GM18951 (cell line): ENCODE measurements around the gene TAS2R30.

Source experiments
- POLR2A ChIP-seq: IDR thresholded peaks from 4 replicates; pipeline ENCODE4 v1.6.1; 2011; ENCODE audit warnings: mild to moderate bottlenecking; ENCODE audit not compliant: insufficient read length, insufficient read depth; ENCODE audit errors: extremely low read depth
- in situ Hi-C: fragments of 300-500 bp; cut with MboI; formaldehyde crosslinking; loops from one replicate; pipeline ENCODE4 v1.12.0; 2022; ENCODE audit warnings: low sequenced_read_pairs, mixed read lengths, inconsistent platforms; ENCODE audit not compliant: unreplicated experiment

The TAS2R30 gene, protein sequence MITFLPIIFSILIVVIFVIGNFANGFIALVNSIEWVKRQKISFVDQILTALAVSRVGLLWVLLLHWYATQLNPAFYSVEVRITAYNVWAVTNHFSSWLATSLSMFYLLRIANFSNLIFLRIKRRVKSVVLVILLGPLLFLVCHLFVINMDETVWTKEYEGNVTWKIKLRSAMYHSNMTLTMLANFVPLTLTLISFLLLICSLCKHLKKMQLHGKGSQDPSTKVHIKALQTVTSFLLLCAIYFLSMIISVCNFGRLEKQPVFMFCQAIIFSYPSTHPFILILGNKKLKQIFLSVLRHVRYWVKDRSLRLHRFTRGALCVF

DNA sequence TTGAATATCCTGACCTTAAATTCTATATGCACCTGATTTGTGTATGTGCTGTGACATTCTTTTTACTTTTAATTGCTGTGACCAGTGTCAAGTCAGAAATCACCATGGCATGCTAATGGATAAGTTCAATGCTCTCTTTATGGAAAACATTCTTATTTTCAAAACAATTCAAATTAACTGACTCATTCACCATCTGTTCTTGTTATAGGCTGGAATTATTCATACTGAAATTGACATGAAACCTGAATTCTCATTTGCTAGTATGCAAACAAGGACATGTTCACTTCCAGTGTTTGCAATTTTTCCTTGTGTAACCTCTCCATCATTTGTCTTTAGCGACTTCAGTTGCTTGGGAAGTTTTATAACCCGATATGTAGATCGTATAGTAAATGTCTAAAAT is at the start of gene TAS2R30:
Gene TAS2R30, minus strand, starts transcription at position 340 of the 400 bp plus-strand sequence. CDS start 400 bp downstream, outside the sequence.
- no peak for TF ChIP-seq POLR2A
- in situ Hi-C loops = no loop called here

DNA sequence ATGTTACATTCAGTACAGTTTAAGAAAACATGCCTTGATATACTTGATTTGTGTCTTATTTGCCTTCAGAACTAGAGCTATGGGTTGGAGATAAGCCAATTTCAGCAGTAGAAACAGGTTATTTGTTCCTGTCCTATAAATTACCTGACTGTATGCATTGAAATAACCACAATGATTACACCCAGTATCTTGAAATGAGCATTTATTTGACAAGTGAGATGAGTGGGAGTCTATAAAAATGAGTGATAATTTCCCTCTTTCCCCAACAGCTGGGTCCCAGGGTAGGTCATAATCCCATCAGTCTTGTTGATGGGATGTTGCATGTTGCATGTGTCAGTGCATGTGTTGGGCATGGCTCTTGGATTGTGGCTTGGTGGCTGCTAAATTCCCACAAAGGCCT is 48.6 kb upstream of the TAS2R30 start:
- TF ChIP-seq POLR2A = no peak
- in situ Hi-C loops = loop anchor here (25.0 kb wide), 1 partner anchor 421 kb away; no protein-coding TSS in a partner anchor

DNA sequence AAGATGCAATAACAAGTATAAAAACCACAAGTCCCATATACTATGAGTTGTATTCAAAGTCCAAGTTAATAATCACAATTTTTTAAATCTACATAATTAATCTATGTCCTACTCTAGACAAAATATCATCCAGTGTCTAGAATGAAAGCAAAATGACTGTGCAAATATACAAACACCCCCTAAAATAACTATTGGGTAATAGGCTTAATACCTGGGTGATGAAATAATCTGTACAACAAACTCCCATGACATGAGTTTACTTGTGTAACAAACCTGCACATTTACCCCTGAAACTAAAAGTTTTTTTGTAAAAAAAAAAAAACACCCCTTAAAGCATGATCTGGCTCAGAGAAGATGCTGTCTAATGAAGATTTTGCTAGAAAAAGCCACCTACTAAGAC is 48.1 kb upstream of the TAS2R30 start:
- in situ Hi-C loops = loop anchor here (25.0 kb wide), 1 partner anchor 420 kb away; no protein-coding TSS in a partner anchor
- no peak for TF ChIP-seq POLR2A

DNA sequence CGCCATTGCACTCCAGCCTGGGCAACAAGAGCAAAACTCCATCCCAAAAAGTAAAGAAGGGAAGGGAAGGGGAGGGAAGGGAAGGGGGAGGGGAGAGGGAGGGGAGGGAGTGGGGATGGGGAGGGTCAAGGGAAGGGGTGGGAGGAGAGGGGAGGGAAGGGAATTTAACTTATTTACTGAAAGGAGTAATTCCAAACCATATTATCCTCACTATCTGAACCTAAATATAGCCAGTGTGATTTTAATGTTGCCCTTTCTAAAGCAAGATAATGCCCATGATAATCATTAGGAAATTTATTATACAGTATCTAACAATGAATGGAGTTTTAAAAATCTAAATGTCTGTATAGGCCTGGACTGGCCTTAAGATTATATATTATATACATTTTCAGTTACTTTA is 43.8 kb upstream of the TAS2R30 start:
- TF ChIP-seq POLR2A = no peak
- in situ Hi-C loops = loop anchor here (25.0 kb wide), 1 partner anchor 416 kb away; no protein-coding TSS in a partner anchor

DNA sequence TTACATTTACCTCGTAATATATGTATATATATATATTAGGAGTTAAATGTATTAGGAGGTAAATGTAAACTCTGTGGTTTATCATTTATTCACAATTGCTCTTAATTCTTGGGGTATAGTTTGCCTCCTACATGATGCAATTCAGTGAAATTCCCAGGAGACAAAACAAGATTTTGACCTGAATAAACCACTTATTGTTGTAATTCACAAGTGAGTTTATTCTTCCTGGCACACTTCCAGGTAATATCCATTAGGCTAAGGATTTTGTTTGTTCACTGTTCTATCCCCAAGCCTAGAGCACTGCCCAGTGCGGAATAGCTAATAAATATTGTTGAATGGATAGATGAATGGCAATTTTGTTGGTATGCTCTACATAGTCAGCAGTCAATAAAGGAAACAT is 39.6 kb upstream of the TAS2R30 start:
- in situ Hi-C loops = no loop called here
- TF ChIP-seq POLR2A = no peak

DNA sequence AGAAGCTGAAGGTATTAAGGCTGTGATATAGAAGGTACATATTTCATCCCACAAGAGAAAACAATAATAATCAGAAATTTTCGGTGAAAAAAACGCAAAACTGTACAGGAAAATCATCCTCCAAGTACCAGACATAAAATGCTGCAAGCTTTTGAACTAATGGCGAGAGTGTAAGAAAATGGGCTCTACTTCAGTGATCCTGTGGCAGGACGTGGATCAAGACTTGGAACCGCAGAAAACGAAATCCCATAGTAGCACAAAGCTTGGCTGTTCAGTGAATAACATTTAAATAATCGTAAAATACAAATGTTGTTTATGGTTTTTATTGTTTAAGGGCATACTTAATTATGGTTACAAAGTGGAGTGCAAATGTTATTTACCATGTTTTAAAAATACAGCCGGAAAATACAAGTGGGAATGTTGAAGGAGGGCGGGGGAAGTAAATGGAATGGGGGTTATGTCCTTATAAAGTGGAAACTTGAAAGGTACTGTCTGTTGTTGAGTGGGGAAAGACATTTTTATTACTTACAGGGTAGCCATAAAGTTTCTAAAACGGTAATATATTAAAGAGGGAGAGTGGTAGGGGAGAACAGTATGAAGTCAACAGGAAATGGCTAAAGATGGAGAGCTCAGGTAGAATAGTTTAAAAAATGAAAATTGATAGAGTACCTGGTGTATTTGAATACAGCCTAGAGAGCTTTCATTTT is 37.7 kb upstream of the TAS2R30 start:
- in situ Hi-C loops = no loop called here
- TF ChIP-seq POLR2A = no peak

DNA sequence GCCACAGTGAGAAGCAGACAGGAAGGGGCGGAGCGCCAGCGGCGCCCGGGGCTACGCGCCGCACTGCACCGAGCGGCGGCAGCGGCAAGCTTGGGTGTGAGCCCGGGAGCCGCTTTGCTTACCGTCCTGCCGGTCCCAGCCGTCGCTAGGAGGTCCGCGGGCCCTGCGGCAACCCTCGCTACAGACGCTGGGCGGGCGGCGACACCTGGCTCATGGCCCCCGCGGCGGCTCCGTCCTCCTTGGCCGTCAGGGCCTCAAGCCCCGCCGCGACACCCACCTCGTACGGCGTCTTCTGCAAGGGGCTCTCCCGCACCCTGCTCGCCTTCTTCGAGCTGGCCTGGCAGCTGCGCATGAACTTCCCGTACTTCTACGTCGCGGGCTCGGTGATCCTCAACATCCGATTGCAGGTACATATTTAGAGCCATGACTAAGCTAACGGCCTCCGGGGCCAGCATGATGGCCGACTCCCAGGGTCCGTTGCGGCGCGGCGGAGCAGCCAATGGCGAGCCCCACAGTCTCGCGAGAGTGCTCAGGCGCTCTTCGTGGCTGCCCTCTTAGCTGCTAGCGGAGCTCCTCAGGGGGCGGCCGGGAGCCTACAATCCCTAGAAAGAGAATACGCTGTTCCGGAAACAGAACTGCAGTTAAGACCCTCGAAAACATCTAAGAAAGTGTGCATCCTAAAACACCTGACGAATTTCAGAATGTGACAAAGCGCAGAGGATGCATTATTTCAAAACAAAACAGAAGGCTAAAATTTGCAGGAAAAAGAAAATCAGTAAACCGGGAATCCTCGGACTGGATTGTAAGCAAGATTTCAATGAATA is 36.9 kb upstream of the TAS2R30 start, which contains the start of gene SMIM10L1:
Gene SMIM10L1, plus strand, starts transcription at position 50 of the 824 bp plus-strand sequence. Its CDS starts 163 bp downstream, at position 213.
- TF ChIP-seq POLR2A = peak; percentile 93

DNA sequence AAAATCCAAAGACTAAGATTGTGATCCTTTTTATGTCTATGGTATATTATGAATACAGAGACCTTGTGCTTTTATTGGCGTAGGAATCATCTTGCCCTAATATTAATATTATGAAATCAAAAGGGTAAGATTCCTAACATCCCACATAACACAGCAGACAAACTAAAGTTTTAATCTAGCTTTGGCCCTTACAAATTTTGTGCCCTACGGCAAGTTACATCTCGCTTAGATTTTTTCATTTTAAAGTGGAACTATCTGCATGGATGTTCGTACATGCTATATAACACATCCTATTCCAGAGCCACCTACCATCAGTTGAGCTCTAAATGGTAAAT is 36.3 kb upstream of the TAS2R30 start:
- TF ChIP-seq POLR2A = no peak
- in situ Hi-C loops = no loop called here

More for the DNA sequence above, 36.9 kb upstream of the TAS2R30 start, which contains the start of gene SMIM10L1:
- in situ Hi-C loops = no loop called here

DNA sequence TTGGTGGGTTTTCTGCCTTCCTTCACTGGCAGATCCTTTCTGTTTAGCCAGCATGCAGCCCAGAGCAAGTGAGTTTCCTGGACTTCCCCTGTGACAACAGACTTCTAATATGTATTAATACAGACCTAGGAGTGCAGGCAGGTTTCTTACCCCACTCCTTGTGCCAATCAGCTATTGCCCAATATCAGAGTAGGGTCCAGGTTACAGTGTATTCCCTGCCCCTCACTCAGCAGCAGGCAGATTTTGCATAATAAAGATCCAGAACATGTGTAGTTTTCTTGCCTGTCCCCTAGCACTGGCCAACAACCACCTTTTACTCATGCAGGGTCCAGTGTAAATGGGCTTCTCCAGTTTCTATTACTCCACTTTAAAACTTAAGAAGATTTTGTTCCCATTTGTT is 31.9 kb upstream of the TAS2R30 start:
- in situ Hi-C loops = no loop called here
- no peak for TF ChIP-seq POLR2A

DNA sequence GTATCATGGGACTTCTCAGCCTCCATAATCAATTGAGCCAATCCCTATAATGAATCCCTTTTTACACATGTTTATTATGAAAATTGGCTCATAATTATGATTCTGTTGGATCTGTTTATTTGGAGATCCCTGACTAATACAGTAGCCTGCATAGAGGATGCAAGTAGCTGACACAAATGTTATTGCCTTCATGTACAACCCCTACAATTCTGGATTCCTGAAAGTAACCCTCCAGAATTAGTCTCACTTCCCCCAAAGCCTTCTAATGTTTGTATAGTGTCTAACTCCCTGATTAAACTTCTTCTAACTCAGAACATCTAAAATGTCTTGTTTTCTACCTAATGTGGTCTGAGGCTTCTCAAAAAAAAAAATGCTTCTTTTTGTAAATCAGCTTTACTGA is 29.9 kb upstream of the TAS2R30 start:
- in situ Hi-C loops = no loop called here

DNA sequence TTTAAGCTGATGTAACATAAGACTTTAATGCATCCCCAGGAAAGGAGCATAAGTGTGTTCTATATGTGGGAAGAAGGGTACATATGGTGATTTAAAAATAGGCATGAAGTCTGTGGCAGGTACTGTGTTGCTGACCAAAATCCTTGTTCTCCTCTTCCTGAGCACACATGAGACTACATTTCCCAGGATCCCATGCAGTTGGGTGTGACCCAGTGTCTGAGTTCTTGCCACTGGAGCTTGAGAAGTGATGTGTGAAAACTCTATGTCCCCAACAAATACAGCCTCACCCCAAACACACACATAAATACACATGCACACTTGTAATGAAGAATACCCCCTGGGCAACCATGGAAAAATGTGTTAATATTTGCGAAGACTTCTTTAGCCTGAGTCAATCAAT is 28.1 kb upstream of the TAS2R30 start:
- no peak for TF ChIP-seq POLR2A
- in situ Hi-C loops = no loop called here

More for the DNA sequence above, 29.9 kb upstream of the TAS2R30 start:
- no peak for TF ChIP-seq POLR2A

DNA sequence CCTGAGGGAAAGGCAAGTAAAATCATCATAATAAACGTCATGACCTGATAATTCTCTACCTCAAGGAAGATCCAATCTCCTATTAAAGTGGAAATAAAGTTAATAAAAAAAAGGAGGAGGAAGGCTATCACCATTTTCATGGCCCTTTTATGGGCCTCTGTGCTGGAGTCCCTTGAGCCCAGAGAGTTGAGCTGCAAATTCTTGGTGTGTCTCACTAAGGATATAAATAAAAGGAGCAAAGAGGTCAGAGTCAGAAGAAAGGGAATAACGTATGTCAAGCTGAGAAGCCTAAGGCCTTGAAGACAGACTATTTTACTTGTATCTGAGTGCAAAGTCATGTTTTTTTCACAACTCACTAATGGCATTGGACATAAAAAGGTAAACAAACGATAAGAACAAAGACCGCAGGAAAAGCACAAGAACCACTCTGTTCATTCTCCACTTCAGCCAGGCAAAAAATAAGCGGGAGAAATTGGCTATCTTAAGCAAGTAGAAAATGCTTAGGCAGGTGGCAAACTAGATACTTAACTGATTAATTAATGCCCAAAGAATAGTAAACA is 24.5 kb upstream of the TAS2R30 start:
- no peak for TF ChIP-seq POLR2A
- in situ Hi-C loops = no loop called here

DNA sequence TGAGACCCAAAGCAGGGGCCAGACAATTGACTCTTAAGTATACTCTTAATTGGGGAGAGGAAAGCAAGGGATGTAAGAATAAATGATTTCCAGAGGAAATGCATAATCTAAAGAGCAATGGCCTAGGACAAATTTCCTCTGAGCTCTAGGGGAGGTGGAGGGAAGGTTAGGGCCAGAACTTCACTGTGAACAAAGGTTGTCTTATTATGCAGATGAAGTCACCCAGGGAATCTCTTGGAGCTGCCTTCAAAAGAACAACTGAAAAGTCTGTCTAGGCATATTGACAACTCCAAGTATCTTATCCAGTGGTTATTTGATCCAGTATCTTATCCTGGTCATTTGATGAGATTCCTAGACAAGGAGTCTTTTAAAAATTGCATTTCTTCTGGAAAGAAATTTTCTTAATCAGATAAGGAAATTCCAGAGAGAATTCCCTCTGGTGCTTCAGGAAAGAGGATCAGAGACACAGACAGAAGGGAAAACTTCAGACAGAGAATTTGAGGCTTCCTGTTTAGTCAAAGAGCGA is 20.0 kb upstream of the TAS2R30 start:
- TF ChIP-seq POLR2A = no peak
- in situ Hi-C loops = no loop called here

DNA sequence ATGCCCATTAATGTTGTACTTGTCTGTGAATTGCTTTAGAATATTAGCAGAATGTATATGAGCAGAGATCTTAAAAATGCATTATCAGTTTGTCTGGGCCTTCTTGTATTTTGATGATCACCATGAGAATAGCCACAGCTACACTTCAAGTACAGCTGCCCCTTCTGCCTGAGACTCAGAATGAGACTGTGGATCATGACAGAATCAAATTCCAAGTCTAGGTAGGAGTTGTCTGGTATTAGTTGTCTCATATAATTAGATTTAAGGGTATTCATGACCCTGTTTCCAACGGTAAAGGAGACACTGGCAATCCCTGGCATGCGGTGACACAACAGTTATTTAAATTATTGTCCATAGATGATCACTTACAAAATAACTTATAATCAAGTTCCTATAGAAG is 18.3 kb upstream of the TAS2R30 start:
- in situ Hi-C loops = no loop called here
- TF ChIP-seq POLR2A = no peak
